Suppressor macrophage treated with lipopolysaccharide for 4 hours (primary cell): ENCODE data around the gene SPECC1L.
"Not testable (repeated sequence)": the region's sequence is repeated elsewhere in the genome, so short reads cannot be mapped to it uniquely, and the experiment has no call there.

Experiments used
- DNase-seq: peaks from one replicate; pipeline ENCODE4 v3.0.0-alpha.2; 2020

Gene SPECC1L

GRCh38 chr22:24270556-24271385 lies at the start of gene SPECC1L:
TSS of gene SPECC1L (plus strand) at chr22:24270831. CDS start at chr22:24302232, 31,401 bp downstream.
- DNase-seq: peak; percentile 98

- no peak for DNase-seq
Observed at GRCh38 chr22:24224468-24224867, 46.2 kb upstream of the SPECC1L start.

- no peak for DNase-seq
Observed at GRCh38 chr22:24225044-24225601, 45.5 kb upstream of the SPECC1L start.

DNA sequence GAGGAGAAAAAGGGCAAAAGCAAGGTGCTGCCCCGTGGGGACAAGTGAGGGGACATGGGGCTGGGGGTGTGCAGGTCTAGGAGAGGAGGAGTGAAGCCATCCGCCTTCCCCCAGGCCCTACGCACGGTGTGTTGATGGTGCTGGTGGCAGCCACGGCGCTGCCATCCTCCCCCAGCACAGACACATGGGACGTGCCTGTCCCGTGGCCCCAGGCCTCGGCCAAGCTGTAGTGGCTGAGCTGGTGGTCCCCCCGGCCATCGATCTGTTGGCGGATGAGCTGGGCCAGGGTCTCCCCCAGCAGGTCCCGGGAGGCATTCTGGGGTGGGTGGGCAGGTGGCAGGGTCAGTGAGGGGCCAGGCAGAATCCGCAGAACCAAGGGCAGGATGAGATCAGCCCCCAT lies 44.7 kb upstream of the SPECC1L start:
- DNase-seq: no peak

DNA sequence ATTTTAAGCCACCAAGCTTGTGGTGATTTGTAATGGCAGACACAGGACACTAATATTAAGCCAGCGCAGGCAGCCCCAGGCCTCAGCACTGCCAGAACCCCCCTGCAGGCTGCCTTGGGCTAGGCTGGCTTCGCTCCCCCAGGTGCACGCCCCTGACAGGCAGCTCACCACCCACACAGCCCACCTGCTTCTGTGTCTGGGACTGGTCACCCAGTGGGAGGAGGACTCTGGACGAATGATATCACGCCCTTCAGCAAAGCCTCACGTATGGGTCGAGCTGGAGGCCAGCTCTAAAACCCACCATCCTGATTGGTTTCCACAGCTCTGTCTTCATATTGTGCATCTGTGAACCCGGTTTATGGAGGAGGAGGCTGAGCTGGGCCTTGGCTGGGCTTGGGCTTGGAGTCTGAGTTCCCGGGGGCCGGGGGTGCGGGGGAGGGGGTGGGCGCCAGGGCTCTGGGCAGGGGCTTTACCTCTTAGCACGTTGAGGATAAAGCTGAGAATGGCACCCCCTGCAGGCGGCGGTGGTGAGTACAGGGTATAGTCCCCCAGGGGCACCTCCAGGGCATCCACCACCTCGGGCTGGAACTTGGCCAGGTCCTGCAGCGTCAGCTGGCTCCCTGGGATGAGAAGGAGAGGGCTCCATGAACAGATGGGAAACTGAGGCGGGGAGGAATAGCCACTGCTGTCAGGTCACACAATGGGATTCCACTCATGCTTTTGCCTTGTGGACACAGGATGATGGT lies 39.5 kb upstream of the SPECC1L start:
- DNase-seq: peak; percentile 71

- no peak for DNase-seq
Observed at GRCh38 chr22:24231706-24232105, 38.9 kb upstream of the SPECC1L start.

DNA sequence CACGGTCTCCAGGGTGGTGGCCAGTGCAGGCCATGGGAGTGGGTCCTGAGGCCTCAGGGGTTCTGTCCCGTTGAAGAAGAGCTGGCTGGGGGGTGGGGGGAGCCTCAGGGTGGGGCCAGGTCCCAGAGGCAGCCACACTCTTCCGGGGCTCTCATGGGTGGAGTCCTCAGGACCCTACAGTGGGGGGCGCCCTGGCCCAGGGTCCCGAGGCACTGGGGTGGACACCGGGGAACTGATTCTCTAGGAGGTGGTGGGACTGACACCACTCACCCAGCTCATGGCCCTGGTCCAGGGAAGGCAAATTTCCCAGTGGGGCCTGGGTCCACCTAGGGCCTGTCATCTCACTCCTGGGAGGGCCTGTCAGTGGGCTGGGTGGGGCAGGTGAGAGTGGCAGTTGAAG lies 38.5 kb upstream of the SPECC1L start:
- no peak for DNase-seq

- DNase-seq: no peak
Observed at GRCh38 chr22:24232725-24233124, 37.9 kb upstream of the SPECC1L start.

GRCh38 chr22:24233235-24233634 lies 37.4 kb upstream of the SPECC1L start:
- DNase-seq: no peak

DNA sequence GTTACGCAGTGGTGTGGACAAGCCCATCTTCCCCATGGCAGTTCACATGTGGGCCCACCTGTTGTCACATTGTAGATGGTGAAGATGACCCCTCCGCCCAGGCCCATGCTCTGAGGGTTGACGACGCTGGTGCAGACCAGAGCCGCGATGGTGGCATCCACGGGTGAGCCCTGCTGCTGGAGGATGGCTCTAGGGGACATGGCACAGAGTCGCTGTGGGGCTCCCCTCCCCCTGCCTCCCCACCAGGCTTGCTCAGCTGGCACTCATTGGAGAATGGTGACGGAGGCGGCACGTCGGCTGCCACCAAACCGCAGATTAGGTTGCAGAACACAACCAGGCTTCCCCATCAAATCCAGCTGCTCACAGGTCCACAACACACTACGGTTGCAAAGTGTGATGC lies 36.8 kb upstream of the SPECC1L start:
- DNase-seq: no peak

- DNase-seq: no peak
Observed at GRCh38 chr22:24235315-24235714, 35.3 kb upstream of the SPECC1L start.

GRCh38 chr22:24236656-24237055 lies 34.0 kb upstream of the SPECC1L start:
- DNase-seq: no peak

DNA sequence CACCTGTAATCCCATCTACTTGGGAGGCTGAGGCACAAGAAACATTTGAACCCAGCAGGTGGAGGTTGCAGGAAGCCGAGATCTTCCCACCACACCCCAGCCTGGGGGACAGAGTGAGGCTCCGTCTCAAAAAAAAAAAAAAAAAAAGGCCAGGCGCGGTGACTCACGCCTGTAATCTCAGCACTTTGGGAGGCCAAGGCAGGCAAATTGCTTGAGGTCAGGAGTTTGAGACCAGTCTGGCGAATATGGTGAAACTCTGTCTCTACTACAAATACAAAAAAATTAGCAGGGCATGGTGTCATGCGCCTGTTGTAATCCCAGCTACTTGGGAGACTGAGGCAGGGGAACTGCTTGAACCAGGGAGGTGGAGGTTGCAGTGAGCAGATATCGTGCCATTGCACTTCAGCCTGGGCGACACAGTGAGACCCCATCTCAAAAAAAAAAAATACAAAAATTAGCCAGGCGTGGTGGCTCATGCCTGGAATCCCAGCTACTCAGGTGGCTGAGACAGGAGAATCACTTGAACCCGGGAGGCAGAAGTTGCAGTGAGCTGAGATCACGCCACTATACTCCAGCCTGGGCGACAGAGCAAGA lies 32.4 kb upstream of the SPECC1L start:
- not testable (repeated sequence) for DNase-seq

DNA sequence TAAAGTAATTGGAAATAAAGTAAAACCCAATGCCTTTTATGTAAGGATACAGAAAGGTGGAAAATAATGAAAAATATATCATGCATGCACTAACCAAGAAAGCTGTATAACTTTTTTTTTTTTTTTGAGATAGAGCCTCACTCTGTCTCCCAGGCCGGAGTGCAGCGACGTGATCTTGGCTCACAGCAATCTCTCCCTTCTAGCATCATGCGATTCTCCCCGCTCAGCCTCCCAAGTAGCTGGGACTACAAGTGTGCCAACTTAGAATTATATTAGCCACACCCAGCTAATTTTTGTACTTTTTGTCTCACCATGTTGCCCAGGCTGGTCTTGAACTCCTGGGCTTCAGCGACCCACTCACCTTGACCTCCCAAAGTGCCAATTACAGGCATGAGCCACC lies 30.2 kb upstream of the SPECC1L start:
- DNase-seq: no peak

DNA sequence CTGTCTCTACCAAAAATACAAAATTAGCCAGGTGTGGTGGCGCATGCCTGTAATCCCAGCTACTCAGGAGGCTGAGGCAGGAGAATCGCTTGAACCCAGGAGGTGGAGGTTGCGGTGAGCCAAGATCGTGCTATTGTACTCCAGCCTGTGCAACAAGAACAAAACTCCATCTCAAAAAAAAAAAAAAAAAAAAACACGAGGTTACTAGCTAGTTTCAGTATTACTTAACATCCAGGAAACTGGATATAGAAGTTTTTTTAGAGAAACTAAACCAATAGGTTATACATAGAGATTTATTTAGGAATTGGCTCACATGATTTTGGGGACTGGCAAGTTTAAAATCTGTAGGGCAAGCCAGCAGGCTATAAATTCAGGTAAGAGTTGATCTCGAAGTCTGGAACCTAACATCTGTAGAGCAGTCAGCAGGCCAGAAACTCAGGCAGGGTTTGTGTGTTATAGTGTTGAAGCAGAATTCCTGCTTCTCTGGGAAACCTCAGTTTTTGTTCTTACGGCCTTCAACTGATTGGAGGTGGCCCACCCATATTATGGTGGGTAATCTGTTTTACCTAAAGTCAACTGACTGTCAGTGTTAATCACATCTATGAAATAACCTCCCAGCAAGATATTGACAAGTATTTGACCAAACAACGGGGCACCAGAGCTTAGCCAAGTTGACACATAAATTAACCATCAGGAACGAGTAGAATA lies 29.5 kb upstream of the SPECC1L start:
- DNase-seq: peak; percentile 34

DNA sequence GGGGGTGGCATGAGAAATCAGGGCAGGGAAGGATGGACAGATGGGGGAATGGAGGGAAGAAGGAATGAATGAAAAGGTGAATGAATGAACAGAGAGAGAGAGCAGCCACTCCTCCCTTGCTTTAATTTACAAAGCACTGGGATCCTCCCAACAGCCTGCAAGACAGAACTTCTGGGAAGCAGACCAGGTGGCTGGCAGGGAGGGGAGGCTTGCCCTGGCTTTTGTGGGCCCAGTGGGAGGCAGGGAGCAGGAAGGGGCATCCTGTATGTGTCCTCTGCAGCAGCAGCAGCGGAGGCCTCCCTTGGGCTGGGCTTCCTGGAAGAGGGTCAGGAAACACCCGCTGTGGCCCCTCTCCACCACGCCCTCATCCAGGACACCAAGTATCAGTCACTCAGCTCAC lies 27.2 kb upstream of the SPECC1L start:
- peak; percentile 39 for DNase-seq

DNA sequence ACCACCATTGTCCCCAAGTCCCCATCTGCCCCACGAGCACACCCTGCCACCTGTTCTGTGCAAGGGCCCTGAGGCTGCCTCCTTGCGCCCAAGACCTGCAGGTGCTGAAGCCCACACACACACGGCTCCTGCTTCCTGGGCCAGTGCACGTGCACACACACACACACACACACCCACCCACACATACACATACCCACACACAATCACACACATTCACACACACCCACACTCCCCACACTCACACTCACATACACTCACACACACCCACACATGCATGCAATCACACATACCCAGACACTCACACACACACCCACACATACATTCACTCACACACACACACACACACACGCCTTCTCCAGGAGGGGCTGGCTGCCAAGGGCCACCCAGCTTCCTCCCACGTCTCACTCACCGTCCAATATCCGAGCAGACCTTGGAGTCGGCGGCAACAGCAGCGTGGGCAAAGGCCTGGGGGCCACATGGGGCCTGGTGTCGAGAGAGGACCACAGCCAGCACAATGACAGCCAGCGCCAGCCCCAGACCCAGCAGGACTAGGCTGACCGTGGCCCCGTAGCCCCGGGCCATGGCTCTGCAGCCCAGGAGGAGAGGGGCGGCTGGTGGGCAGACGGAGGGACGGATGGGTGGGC lies 26.4 kb upstream of the SPECC1L start:
- no peak for DNase-seq

GRCh38 chr22:24245030-24245431 lies 25.6 kb upstream of the SPECC1L start, which contains the start of gene GGT5:
TSS of gene GGT5 (minus strand) at chr22:24245082. CDS start at chr22:24244725, 357 bp downstream.
- peak; percentile 15 for DNase-seq

DNA sequence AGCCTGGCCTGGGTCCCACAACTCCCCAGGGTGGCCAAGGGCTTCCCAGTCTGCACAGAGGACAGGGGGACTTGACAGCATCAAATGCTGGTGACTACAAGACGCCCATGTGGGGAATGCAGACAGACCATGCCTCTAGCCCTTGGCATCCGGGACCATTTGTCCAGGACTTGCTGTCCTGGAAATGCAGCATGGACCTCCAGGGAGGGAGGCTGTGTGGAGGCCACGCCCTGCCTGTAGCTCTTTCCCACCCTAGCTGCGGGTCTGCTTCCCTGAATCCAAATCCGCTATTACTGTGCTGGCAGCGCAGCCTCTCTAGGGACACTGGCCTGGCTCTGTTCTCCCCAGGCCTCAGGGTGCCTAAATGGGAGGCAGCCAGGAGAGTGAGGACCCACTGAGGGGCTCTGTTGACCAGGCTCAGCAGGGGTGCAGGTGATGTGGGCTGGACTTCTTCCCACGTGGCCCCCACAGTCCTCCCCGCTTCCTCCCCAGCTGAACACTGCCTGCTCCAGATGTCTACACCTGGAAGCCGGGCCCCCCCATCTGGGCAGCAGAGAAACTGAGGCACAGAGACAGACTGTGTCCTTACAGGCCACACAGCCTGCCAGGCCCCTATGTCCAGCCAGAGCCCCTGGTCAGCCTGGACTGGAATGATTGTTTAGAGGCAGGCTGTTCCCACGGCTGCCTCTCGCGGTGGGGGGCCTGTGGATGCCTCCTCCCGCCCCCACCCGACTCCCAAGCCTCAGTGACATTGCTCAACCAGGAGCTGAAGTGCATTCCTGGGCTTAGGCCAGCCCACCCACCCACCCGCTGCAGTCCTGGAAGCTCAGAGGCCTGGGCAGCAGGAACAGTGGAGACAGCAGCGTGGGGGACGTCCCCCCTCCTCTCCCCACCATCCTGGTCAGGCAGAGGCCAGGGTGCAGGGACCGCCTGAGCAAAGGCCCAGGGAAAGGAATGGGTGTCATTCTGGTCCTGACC lies 24.8 kb upstream of the SPECC1L start:
- not testable (repeated sequence) for DNase-seq

GRCh38 chr22:24247011-24247507 lies 23.6 kb upstream of the SPECC1L start:
- no peak for DNase-seq
